OCI-LY3 (cell line): ENCODE results near the gene FAM227B.

Source experiments
- CTCF ChIP-seq: fragments of 200-600, 300-600 bp; sonication (generic); IDR thresholded peaks from 2 replicates; pipeline ENCODE4 v1.5.1; 2014; ENCODE audit warnings: antibody characterized with exemption, low read length, low read depth
- EZH2phosphoT487 ChIP-seq: fragments of 200-600 bp; shearing (Covaris generic); IDR thresholded peaks from 2 replicates; pipeline ENCODE4 v1.6.1; 2018; ENCODE audit warnings: antibody characterized with exemption, mixed run types, low read depth

GRCh38 chr15:49645277-49645676 lies 24.7 kb upstream of the FAM227B start:
- TF ChIP-seq CTCF = no peak
- no peak for TF ChIP-seq EZH2phosphoT487
